GM21447 (cell line): Measurements from ENCODE around the gene TBC1D10A.

Experiments used
- ATAC-seq: cut with Tn5 transposase; IDR thresholded peaks from one replicate; pipeline ENCODE4 v1.9.1; 2021; ENCODE audit not compliant: unreplicated experiment

The TBC1D10A gene

DNA sequence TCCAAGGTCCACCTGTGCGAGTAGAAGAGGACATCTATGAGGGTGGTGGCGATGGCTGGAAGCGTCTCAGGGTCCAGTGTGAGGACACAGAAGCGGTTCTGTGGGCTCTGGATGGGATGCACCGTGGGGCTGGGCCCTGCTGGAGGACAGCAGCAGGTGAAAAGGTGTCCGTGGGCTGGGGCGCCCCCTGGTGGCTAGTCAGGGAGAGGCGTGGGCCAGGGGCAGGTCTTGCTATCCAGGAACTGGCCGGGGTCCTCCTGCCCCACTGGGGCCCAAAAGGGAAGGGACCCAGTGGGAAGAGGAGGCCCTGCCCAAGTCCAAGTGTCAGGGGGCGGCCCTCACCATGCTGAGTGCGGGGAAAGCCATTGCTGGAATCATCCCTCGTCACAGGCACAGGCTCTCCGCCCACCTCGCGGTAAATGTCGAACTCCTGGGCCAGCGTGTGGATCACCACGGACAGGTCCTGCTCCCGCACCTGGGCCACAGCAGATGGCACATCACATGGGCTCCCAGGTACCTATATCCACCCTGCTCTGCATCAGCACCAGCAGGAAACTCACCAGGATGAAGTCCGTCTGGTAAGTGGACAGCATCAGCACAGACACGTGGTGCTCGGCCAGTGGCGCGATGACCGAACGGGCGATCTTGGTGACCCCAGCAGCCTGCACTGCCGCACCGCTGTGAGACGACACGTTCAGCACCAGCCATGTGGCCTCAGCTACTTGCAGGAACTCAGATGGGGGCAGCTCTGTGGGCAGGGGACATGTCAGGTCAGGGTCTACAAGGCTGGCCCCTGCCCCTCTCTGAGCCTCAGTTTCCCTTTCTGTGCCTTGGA lies 39.7 kb downstream of the TBC1D10A start:
- no peak for ATAC-seq

DNA sequence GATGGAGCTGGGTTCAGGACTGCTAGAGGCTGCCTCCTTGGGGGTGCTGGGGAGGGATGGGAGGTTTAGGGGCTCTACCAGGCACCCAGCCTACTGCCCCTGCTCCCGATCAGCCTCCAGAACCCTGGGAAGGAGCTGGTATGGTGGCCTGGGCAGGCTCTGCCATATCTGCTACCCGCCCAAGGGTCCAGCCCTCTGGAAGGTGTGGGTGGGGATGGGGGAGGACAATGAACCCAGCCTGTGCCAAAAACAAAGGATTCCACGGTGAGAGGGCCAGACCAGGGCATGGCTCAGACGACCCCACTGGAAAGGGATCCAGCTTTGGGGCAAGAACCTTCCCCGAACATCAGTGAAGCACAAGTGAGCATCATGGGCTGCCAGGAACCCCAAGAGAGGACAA lies 40.4 kb downstream of the TBC1D10A start:
- no peak for ATAC-seq

DNA sequence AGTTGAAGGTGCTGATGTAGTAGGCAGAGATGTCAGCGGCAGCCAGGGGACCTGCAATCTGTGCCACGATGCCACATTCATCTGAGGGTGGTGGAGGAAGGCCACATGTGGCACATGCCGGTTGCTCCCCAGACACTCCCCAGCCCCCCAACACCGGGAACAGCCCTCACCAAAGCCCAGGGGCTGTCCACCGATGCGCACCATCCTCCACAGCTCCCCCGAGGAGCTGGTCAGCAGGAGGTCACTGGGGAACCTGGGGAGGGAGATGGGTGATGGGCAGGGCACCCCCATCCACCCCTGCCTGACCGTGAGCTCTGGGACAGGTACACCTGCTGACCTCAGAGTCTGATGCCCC lies 40.9 kb downstream of the TBC1D10A start:
- ATAC-seq = no peak

DNA sequence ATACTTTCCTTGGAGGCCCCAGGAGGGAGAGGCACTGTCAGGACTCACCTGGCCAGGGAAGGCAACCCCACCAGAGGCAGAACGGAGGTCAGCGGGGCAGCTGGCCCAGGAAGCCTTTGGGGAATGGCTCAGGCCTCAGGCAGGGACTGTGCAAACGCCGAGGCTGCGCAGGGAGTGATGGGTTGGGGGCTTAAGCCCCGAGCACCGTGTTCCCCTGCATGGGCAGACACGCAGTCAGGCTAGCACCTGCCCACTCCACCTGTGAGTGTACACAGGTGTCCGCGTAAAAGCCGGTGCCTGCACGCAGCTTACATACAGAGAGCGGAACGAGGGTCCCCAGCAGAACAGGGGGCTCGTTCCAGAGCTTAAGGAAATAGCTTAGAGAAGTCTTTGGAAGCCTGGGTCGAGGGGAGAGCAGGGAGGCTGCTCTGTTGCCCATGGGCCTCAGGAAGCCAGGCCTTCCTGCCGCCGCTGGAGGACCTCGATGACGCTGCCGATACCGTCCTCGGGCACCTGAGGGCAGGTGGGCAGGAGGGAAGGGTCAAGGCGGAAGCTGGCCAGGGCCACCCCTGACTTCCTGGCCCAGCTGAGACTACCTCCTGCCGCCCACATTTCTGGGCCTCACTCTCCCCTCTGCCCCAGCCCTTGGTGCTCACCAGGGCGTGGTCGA lies 41.4 kb downstream of the TBC1D10A start:
- ATAC-seq = no peak

DNA sequence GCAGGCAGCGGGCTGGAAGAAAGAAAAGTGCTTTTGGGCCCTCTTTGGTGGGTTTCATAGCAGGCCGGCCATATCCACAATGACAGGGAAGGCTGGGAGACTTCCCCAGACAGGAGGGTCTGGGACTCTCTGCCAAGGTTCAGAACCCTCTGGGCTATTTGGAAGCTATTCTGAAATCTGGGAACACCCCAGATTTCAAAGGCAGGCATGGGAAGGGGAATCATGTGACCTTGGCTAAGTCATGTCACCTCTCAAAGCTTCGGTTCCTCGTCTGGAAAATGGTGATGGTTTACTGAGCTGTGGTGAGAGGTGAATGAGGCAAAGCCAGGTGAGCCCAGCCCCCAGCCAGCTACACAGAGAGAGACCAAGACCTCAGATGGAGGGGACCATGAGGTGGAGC lies 42.1 kb downstream of the TBC1D10A start:
- no peak for ATAC-seq

DNA sequence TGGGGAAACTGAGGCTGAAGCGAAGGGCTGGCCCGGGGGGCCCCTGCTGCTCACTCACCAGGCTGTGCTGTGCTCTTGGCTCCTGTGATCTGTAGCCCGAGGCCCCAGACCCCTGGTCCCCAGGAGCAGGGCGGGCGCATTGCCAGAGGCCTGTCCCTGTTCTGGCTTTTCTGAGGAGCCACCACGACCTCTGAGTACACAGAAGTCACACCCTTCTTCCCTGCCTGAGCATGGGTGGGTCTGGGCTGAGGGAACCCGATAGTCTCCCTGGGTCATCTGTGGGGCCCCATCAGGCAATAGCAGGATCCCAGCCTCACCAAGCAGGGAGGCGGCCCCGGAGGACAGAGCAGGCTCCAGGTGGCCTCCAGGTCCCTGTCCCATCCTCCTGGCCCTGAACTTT lies 42.6 kb downstream of the TBC1D10A start:
- ATAC-seq = no peak

DNA sequence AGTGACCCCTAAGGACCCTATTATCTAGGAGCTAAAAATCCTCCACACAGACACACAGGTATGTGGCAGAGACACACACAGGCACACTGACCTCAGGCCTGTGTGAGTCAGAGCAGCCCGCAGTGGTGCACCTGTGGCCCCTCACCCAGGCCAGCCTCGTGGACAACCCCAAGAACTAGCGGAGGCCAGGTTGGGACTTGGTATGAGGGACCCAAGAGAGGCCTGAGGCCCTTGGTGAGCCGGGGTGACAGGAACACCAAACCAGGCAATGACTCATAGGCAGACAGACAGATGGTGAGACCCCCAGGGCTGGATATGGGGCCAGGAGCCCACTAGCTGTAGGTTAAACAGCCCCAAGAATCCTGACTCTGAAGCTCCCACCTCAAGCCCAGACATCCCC lies 43.4 kb downstream of the TBC1D10A start:
- ATAC-seq = no peak

DNA sequence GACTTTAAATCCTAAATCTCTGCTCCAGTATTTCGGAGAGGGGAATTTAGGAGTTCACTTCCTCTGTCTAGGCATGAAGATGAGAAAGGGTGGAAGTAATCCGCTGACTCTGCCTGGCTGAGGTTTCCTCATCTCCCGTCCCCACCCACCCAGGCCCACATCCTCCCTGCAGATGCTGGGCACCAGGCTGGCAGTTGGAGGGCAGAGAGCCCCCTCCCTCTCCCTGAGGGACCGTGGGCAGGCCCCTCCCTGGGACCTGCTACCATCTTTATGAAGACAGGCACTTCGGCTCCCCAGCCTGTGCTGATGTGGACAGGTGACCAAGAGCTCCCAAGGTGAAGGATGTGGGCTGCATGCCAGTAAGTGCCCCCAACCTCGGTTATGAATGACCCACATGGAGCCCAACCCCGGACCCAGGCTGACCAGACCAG lies 44.1 kb downstream of the TBC1D10A start:
- ATAC-seq = no peak

DNA sequence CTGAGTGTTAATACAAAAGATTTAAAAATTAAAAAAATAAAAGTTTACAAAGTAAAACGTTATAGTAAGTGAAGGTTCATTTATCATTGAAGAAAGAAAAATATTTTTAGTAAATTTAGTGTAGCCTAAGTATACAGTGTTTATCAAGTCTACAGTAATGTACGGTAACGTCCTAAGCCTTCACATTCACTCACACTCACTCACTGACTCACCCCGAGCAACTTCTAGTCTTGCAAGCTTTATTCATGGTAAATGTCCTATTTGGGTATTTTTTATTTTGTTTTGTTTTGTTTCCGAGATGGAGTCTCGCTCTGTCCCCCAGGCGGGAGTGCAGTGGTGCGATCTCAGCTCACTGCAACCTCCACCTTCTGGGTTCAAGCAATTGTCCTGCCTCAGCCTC lies 46.2 kb downstream of the TBC1D10A start:
- ATAC-seq = no peak

DNA sequence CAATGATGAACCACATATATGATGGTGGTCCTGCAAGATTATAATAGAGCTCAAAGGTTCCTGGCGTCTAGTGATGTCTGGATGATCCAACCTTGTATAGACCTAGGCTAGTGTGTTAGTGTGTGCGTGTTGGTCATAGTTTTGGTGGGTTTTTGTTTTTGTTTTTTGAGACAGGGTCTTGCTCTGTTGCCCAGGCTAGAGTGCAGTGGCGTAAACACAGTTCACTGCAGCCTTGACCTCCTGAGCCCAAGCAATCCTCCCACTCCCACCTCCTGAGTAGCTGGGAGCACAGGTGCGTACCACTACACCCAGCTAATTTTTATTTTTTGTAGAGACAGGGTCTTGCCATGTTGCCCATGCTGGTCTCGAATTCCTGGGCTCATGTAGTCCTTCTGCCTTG lies 46.8 kb downstream of the TBC1D10A start:
- no peak for ATAC-seq

DNA sequence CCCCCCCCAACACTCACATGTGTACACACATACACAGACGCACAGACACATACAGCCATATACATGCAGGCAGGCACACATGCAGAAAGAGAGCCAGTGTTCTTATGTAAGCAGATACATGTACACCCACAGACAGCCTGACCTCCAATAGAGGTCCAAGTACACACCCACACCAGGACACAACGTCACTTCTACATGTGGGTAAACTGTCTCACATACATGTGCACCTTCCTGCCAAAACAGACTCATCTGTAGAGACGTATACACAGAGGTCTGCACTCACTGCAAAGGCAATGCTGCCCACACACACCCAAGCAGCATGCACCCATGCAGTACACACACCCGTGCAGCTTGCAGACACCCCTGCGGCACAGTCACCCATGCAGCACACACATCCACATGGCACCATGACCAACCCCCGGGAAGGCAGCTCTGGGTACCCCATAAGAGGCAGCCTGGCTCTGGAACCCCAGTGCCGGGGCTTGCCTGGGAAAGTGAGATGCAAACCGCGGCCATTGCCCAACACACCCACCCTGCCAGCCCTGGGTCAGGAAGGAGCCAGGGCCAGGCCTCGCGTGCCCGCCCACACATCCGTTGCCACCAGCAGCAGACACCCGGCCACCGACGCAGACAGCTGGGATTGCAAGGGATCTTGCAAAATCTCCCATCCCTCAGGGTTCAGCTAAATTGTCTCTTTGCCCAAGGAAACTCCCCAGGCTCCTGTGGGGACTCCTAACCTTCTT lies 47.5 kb downstream of the TBC1D10A start:
- ATAC-seq = no peak

DNA sequence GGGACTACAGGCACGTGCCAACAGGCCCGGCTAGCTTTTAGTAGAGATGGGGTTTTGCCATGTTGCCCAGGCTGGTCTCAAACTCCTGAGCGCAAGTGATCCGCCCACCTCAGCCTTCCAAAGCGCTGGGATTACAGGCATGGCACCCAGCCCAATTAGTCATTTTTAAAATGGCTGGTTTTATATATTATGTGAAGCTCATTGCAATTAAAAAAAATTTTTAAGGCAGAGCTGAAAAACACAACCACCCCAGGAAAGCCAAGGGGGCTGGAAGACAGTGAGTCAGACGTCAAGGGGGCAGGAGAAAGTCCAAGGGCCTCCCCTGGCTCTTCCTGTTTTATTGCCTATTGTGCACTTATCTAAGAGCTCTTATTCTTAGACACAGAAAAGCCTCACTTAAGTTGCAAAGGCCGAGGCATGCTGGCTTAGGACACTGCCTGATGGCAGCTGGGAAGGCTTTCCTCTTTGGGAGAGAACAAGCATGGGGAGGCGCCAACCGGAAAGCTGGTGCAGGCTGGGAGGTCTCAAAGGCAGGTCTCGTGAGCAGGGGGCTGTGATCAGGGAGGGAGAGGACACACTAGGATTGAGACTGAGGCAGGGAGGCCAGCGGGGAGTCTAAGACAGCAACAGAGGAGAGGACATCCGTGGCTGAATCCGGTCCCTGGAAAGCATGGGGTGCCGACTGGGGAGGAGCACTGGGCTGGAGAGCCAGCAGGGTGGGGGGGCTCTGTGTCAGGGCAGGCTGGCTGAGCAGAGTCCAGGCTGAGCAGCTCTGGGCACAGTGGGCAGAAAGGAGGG lies 49.0 kb downstream of the TBC1D10A start:
- no peak for ATAC-seq

DNA sequence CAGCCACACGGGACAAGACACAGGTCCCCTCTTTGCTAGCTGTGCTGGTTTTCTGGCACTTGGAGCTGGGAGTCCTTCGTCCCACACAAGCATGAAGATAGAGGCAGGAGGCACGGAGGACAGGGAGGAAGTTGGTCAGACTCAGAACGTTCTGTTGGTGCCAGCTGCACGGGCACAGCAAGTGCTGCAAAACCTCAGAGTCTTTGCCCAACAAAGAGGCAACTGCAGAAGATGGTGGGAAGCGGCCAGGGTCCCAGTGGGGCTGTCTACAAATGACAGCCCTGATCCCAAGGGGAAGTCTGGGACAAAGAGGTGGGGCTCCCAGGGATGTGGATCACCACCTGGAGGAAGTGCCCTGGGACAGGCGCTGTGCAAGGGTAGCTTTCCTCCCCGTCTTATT lies 50.7 kb downstream of the TBC1D10A start:
- ATAC-seq = no peak

DNA sequence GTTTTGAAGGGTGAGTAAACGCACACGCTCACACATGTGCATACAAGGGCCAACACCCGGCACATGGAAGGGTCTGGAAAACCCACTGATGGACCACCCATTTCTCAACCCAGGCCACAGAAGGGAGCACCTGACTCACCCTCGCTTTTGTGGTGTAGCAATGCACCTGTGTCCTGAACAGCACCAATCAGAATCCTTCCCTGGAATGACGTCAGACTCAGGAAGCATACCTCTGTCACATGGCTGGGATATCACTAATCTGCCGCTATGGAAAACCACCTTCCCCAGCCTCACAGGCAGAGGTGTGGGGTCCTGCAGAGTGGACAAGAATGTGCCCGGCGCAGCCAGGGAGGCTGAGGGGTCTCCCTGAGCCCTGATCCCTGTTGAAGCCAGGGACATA lies 51.1 kb downstream of the TBC1D10A start:
- no peak for ATAC-seq

DNA sequence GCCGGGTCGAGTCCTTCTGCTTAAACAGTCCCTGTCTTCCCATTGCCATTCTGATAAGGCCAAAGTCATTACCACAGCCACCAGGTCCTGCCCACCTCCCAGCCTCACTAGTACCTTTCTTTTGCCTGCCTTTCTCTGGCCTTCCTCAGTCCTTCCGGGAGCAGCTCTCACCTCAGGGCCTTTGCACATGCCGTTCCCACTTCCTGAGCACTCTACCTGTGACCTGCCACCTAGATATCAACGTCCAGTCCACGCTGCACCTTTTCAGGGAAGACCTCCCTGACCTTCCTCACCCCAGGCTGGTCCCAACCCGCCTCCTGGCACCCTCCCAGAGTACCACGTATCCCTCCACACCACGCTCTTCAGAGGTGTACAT lies 52.3 kb downstream of the TBC1D10A start:
- no peak for ATAC-seq

DNA sequence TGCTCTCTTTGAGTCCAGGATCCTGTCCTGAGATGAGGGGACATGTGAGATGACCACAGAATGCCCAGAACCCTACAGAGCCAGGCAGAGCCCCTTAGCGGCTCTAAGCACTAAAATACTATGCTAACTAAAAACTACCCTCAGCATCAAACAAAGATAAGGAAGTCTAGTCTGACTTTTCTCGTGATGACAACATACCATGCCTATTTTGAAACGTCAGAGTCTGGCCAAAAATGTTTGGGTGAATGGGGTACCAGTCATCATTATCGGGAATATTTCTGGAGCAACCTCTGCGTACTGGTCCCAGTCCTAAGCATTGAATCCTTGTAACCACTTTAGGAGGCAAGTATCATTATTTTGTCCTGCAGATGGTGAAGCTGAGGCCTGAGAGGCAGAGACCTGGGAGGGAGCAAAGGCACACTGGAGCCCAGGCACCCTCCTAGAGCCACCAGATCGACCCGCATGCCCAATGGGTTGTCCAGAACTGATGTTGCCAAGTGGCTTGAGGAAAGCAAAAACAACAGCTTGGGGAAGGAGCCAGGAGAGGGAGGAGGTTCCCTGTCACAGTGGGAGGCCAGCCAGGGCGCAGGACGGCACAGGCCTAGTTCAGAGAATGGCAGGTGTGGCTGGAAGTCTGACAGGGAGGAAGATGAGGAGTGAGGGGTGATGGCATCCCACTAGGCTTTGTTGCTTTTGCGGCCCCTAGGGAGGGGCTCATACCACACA lies 52.9 kb downstream of the TBC1D10A start:
- ATAC-seq = no peak

DNA sequence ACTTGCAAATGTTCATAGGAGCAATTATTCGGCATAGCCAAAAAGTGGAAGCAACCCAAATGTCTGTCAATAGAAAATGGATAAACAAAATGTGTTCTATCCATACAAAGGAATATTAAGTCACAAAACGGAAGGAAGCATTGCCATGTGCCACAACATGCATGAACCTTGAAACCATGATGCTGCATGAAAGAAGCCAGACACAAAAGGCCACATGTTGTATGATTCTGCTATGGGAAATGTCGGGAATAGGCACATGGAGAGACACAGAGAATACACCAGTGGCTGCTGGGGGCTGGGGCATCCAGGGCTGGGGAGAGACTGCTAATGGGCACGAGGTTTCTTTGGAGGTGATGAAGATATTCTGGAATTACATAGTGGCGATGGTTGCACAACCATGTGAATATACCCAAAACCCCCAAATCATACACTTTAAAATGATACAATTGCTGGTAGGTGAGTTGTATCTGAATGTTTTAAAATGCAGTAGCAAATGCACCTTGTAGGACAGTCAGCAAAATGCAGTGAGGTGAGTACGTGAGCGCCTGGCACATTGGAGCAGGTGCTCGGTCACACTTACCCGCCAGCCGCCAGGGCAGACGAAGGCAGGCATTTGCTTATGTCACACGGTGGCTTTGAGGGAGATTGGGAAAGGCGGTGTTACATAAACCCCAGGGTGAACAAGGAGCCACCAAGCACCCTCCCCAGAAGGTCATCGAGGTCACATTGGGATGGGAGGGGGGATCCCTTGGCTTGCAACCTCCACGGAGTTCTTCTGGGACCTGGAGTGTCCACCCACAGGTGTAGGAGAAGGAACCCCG lies 53.8 kb downstream of the TBC1D10A start:
- ATAC-seq = no peak

DNA sequence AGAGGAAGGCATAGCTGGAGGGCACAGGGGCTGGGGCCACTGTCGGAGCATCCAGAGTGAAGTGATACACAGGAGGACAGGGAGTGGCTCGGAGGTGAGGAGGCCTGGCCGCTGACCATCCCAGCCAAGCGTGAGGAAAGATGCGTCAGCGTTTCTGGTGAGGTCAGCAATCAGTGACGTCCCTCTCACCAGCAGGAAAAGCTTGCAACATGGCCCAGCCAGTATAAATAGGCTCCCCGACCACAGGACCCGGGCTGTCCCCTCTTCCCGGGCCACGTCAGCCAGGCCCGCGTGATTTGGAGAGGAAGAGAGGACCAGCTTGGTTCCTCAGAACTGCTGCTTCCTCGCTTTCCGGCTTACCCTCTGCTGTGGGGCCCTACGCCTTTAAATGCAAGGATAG lies 55.9 kb downstream of the TBC1D10A start:
- ATAC-seq = no peak

DNA sequence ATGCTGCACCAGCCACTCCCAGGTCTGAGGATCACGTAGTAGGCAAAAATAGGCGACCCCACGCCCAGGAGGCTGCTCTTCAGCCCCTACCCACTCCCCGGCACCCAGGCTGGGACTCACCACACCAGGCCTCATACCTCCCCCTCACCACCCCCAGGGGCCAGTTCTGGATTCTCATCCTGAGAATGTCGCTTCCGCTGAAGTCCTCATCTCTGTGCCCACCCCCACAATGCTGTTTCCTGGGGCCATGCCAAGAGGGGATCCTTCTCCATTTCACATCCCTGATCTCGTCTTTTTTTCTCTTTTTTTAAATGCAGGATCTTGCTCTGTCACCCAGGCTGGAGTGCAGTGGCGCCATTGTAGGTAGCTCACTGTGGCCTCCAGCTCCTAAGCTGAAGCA lies 58.4 kb downstream of the TBC1D10A start:
- no peak for ATAC-seq
